ENCODE measurements around the gene EMC1. TPM values are rescaled to one million over a fixed set of nuclear protein-coding genes. Genes with fewer than 3 reads are reported as not detected.
A peak's percentile ranks its signal among the peaks of the same experiment; 100 is the strongest.

EMC1 gene
- total and polyA plus RNA-seq, 4 donors, result 14.0 to 35.0 (median 26.5) TPM

DNA sequence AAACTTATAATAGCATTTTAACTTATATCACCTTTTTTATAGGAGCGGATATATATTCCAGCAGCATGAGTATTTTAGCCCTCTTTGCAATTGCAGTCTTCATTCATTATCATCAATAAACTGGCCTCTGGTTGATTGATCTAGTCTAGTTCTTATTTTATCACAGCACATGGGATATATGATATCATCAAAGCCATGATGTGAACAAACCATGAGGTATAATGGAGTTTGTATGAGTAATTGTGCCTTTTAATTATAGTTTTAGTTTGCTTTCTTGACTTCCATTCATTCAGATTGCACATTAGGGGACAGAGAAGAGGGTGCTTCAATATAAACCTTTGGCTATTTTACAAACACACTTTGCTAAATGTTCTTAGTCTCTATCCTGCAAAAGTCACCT, 37.7 kb downstream of the EMC1 start:
- no peak for ATAC-seq (ENCODE audit: low FRiP score)
- H3K4me3 ChIP-seq (ENCODE audit: low read length in 2 of 2), result no peak overlapping the region
- intact Hi-C loops (cut with DNase I), result no loop called here
- no peaks in the 10 kb centered on the region for H3K36me3 ChIP-seq (ENCODE audit: control insufficient read depth in 1 of 2, insufficient read depth in 2 of 2, low read length in 1 of 2)
- H3K27ac ChIP-seq (ENCODE audit: low read depth in 1 of 2, low read length in 2 of 2), result no peak overlapping the region
- DNase-seq, result no peak
- WGBS, 2 donors, result 92 to 95% methylated on average over 1 of the region's 1 CpG
- H3K9me3 ChIP-seq (ENCODE audit: control insufficient read depth, low read length), result no peaks in the 10 kb centered on the region
- H3K27me3 ChIP-seq (ENCODE audit: control insufficient read depth in 1 of 2, insufficient read depth in 2 of 2, low read length in 1 of 2), result no peaks in the 10 kb centered on the region
- H3K4me1 ChIP-seq (ENCODE audit: control insufficient read depth in 1 of 2, insufficient read depth in 2 of 2, low read length in 2 of 2), result peaks cover 0 to 5% of the 10 kb centered on the region in 2 donors

DNA sequence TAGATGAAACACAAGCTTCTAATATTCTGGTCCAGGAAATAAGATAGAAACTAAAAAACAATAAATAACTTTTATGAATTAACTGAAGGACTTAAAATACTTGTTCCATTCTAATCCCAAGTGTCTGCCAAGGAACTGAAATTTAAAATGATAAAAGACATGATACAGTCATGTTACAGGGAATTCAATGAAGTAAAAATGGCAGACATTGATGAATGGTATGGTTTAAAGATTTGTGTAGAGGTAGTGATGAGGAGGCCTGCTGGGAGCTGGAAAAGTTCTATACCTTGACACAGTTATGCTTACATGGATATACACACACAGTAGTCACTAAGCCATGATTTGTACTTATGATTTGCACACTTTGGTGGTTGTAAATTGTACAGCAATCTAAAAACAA, 39.2 kb downstream of the EMC1 start:
- Histone ChIP-seq H3K27ac (ENCODE audit: low read depth in 1 of 2, low read length in 2 of 2) (no peak overlapping the region), H3K4me3 (ENCODE audit: low read length in 2 of 2) (no peak overlapping the region), H3K27me3 (ENCODE audit: control insufficient read depth in 1 of 2, insufficient read depth in 2 of 2, low read length in 1 of 2) (no peaks in the 10 kb centered on the region), H3K36me3 (ENCODE audit: control insufficient read depth in 1 of 2, insufficient read depth in 2 of 2, low read length in 1 of 2) (no peaks in the 10 kb centered on the region), H3K4me1 (ENCODE audit: control insufficient read depth in 1 of 2, insufficient read depth in 2 of 2, low read length in 2 of 2) (peaks cover 0 to 5% of the 10 kb centered on the region in 2 donors), H3K9me3 (ENCODE audit: control insufficient read depth, low read length) (no peaks in the 10 kb centered on the region)
- ATAC-seq (ENCODE audit: low FRiP score) (no peak), DNase-seq (no peak)
- intact Hi-C loops (cut with DNase I), result no loop called here

DNA sequence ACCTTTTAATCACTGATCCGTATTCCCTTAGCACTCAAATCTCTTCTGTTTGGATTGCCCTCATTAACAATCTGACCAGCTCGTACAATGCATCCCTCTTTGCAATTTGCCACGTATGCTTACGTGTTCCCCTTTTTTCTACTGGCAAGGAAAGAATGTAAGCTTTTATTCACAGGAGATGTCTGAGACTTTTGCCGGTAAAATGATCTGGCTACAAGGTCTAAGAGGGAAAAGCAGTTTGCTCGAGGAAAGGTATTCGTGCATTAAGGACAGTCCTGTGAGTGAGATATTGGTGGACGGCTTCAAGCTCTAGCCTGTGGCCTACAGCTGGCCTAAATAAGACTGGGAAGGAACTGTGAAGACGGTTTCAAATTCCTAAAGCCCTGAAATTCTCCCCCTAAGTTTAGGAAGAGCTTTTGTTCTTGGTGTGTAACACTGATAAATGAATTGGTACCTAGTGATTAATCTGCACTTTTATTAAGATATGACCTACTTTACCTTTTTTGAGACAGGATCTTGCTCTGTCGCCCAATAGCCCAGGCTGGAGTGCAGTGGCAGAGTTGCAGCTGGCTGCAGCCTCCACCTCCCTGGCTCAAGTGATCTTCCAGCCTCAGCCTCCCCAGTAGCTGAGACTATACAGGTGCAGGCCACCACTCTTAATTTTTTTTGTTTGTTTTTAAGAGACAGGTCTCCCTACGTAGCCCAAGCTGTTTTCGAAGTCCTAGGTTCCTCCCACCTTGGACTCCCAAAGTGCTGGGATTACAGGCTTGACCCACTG, 40.4 kb downstream of the EMC1 start:
- peak overlapping the region; percentile 88 to 98 for H3K4me3 ChIP-seq (ENCODE audit: low read length in 2 of 2)
- DNase-seq (no peak), ATAC-seq (ENCODE audit: low FRiP score) (no peak)
- 18 to 20% methylated on average over 12 of the region's 12 CpGs for WGBS, 2 donors
- H3K9me3 ChIP-seq (ENCODE audit: control insufficient read depth, low read length), result no peaks in the 10 kb centered on the region
- peak overlapping the region; percentile 46 to 99 for H3K27ac ChIP-seq (ENCODE audit: low read depth in 1 of 2, low read length in 2 of 2)
- peaks cover 0 to 5% of the 10 kb centered on the region in 2 donors for H3K4me1 ChIP-seq (ENCODE audit: control insufficient read depth in 1 of 2, insufficient read depth in 2 of 2, low read length in 2 of 2)
- H3K27me3 ChIP-seq (ENCODE audit: control insufficient read depth in 1 of 2, insufficient read depth in 2 of 2, low read length in 1 of 2), result no peaks in the 10 kb centered on the region
- intact Hi-C loops (cut with DNase I), result no loop called here
- no peaks in the 10 kb centered on the region for H3K36me3 ChIP-seq (ENCODE audit: control insufficient read depth in 1 of 2, insufficient read depth in 2 of 2, low read length in 1 of 2)

DNA sequence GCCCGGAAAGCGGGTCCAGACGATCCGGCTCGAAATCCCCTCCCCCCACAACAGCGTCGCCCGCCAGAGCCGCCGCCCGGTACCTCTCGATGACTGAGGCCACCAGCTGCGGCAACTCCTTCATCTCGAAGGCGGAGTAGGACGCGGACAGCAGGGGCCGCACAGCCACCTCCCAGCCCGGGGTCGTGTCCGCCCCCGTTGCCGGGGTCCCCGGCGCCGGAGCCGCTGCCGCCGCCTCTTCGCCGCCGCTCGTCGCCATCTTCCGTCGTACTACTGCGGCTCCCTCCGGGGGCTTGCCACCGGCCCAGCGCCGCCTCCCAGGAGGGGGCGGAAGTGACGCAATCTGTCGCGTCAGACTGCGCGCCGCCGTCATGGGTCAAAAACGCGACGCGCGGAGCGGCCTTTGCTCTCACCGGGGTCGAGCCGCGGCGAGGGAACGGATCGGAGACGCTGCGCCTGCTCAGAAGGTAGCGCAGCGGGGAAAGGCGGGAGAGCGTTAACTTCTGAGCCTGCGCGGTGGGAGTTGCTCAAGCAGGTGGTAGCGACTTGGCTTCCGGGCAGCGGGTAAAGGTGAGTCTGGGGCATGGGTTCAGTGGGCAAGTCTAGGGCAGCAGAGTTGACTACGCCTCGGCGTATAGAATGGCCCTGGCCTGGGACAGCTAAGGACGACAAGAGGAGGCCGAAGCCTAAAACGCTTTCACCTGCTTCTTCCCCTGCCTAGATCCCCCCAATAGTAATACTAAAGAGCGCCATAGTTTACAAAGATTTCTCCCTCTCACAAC, 41.1 kb downstream of the EMC1 start, which contains the start of gene UBR4:
TSS of gene UBR4 (minus strand) at position 277 of the 782 bp plus-strand sequence. CDS start at position 259, 18 bp downstream.
- intact Hi-C loops (cut with DNase I), result no loop called here

DNA sequence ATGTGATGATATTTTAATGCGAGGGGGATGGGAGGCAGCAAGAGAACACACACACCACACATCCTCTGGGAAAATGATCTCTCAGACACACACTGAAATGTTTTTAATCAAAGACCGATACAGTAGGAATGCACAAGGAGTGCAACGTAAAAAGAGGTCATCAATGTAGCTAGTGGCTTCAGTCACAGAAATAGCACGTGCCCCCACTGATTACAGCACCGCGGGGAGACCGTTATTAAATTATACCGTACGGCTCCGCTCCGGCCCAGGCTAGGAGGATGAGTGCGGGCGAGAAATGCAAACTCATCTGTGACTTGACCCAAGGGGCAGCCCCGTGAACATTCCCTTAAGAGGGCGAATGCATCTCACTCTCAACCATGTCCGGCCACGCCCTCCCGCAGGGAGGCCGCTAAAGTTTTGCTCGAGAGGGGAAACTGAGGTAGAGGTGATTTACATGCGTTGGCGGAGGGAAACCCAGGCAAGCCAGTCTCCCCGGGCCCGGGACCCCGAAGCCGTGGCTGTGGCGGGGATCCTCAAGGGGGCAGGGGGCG, 41.8 kb downstream of the EMC1 start:
- DNase-seq, result peak in 1 of 2 donors; percentile 78
- no peaks in the 10 kb centered on the region for H3K9me3 ChIP-seq (ENCODE audit: control insufficient read depth, low read length)
- 0% methylated on average over 27 to 28 of the region's 28 CpGs for WGBS, 2 donors
- ATAC-seq (ENCODE audit: low FRiP score), result peak; percentile 66
- intact Hi-C loops (cut with DNase I), result no loop called here
- H3K4me1 ChIP-seq (ENCODE audit: control insufficient read depth in 1 of 2, insufficient read depth in 2 of 2, low read length in 2 of 2), result peaks cover 0 to 5% of the 10 kb centered on the region in 2 donors
- H3K4me3 ChIP-seq (ENCODE audit: low read length in 2 of 2), result peak overlapping the region; percentile 88 to 91
- no peaks in the 10 kb centered on the region for H3K36me3 ChIP-seq (ENCODE audit: control insufficient read depth in 1 of 2, insufficient read depth in 2 of 2, low read length in 1 of 2)
- H3K27me3 ChIP-seq (ENCODE audit: control insufficient read depth in 1 of 2, insufficient read depth in 2 of 2, low read length in 1 of 2), result no peaks in the 10 kb centered on the region
- H3K27ac ChIP-seq (ENCODE audit: low read depth in 1 of 2, low read length in 2 of 2), result peak overlapping the region; percentile 53 to 92

More for the DNA sequence above, 41.1 kb downstream of the EMC1 start, which contains the start of gene UBR4:
- Histone ChIP-seq H3K4me3 (ENCODE audit: low read length in 2 of 2) (peak within 1 kb of the TSS; percentile 88 to 98), H3K36me3 (ENCODE audit: control insufficient read depth in 1 of 2, insufficient read depth in 2 of 2, low read length in 1 of 2) (no peaks in the 10 kb centered on the region), H3K27ac (ENCODE audit: low read depth in 1 of 2, low read length in 2 of 2) (peak within 1 kb of the TSS; percentile 53 to 99), H3K4me1 (ENCODE audit: control insufficient read depth in 1 of 2, insufficient read depth in 2 of 2, low read length in 2 of 2) (peaks cover 0 to 5% of the 10 kb centered on the region in 2 donors), H3K9me3 (ENCODE audit: control insufficient read depth, low read length) (no peaks in the 10 kb centered on the region), H3K27me3 (ENCODE audit: control insufficient read depth in 1 of 2, insufficient read depth in 2 of 2, low read length in 1 of 2) (no peaks in the 10 kb centered on the region)
- DNase-seq, result peak; percentile 96 to 99
- WGBS, 2 donors, result 0 to 1% methylated on average over 76 to 80 of the region's 80 CpGs
- peak; percentile 100 for ATAC-seq (ENCODE audit: low FRiP score)

DNA sequence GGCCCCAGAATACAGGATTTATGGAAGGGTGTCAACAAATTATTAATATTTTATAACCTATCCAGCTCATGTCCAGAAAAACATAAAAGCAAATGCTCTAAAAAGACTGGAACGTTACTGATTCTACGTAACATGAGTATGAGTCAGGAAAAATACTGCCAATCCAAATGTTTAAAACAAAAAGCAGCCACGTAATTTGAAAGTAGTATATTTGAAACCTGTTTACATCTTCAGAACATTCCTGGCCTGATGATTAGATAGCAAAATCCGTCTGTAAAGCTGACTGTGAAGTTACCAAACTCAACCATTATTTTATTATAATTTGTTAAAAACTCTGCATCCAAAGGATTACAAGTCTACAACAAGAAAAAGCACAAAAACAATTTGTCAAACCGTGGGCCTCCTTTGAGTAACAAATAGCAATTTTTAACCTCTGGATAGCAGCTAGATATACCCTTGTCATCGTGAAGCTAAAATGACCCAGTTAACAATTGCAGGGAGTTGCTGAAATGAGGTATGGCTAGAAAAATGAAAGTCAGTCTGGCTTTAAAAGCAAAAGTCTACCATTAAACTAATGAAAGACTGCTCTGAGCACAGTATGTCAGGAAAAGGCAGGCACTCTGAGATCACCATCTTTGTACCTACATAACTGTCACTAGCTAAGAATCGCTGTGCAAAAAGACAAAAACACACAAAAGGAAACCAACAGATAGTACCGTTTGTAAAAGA, 42.5 kb downstream of the EMC1 start:
- no peak for DNase-seq
- Histone ChIP-seq H3K27ac (ENCODE audit: low read depth in 1 of 2, low read length in 2 of 2) (peak overlapping the region; percentile 63 to 92), H3K9me3 (ENCODE audit: control insufficient read depth, low read length) (no peaks in the 10 kb centered on the region), H3K36me3 (ENCODE audit: control insufficient read depth in 1 of 2, insufficient read depth in 2 of 2, low read length in 1 of 2) (no peaks in the 10 kb centered on the region), H3K4me1 (ENCODE audit: control insufficient read depth in 1 of 2, insufficient read depth in 2 of 2, low read length in 2 of 2) (peaks cover 0 to 5% of the 10 kb centered on the region in 2 donors), H3K27me3 (ENCODE audit: control insufficient read depth in 1 of 2, insufficient read depth in 2 of 2, low read length in 1 of 2) (no peaks in the 10 kb centered on the region), H3K4me3 (ENCODE audit: low read length in 2 of 2) (peak overlapping the region; percentile 88 to 91)
- 2 to 3% methylated on average over 8 of the region's 8 CpGs for WGBS, 2 donors
- no peak for ATAC-seq (ENCODE audit: low FRiP score)
- intact Hi-C loops (cut with DNase I), result no loop called here

DNA sequence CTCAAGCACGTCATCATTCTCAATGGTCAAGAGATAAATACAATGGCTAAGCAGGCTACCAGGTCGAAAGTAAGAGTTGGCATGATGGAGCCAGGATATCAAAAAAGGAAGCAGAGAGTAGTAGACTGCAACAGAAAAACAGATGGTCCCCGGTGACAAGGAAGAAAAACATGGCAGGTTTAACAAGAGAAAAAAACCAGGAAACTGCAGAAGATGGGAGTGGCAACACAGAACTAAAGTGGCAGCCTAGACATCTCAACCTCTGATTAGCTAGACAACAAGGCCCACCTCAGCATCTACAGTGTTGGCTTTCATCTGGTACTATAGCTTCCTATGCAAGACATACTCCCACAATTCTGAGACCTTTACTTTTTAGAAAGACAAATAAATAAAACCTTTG, 44.4 kb downstream of the EMC1 start:
- no peaks in the 10 kb centered on the region for H3K9me3 ChIP-seq (ENCODE audit: control insufficient read depth, low read length)
- no peaks in the 10 kb centered on the region for H3K27me3 ChIP-seq (ENCODE audit: control insufficient read depth in 1 of 2, insufficient read depth in 2 of 2, low read length in 1 of 2)
- intact Hi-C loops (cut with DNase I), result no loop called here
- no peak for DNase-seq
- H3K4me1 ChIP-seq (ENCODE audit: control insufficient read depth in 1 of 2, insufficient read depth in 2 of 2, low read length in 2 of 2), result peaks cover 0 to 5% of the 10 kb centered on the region in 2 donors
- no peak overlapping the region for H3K4me3 ChIP-seq (ENCODE audit: low read length in 2 of 2)
- no peaks in the 10 kb centered on the region for H3K36me3 ChIP-seq (ENCODE audit: control insufficient read depth in 1 of 2, insufficient read depth in 2 of 2, low read length in 1 of 2)
- ATAC-seq (ENCODE audit: low FRiP score), result no peak
- 72 to 74% methylated on average over 3 of the region's 3 CpGs for WGBS, 2 donors
- H3K27ac ChIP-seq (ENCODE audit: low read depth in 1 of 2, low read length in 2 of 2), result no peak overlapping the region

DNA sequence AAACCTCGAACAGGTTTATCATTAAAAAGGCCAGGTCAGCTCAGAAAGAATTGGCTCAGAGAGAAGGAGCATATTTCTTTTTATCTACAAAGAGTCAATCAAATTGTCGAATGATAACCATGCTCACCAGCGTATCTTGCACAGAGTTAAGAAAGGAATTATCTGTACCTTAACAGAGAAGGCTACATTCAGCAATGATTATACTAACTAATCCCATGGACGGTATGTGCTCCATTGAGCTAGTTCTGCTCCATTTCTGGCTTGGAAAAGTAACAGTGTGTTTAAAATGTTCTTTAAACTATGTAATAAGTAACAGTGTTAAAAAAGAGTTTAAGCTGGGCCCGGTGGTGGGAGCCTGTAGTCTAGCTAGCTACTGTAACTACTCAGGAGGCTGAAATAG, 45.5 kb downstream of the EMC1 start:
- H3K36me3 ChIP-seq (ENCODE audit: control insufficient read depth in 1 of 2, insufficient read depth in 2 of 2, low read length in 1 of 2), result no peaks in the 10 kb centered on the region
- intact Hi-C loops (cut with DNase I), result no loop called here
- peaks cover 0 to 3% of the 10 kb centered on the region in 2 donors for H3K4me1 ChIP-seq (ENCODE audit: control insufficient read depth in 1 of 2, insufficient read depth in 2 of 2, low read length in 2 of 2)
- no peak overlapping the region for H3K4me3 ChIP-seq (ENCODE audit: low read length in 2 of 2)
- DNase-seq (no peak), ATAC-seq (ENCODE audit: low FRiP score) (no peak)
- WGBS, 2 donors, result 62 to 64% methylated on average over 5 of the region's 5 CpGs
- peak overlapping the region in 1 of 2 donors; percentile 49 for H3K27ac ChIP-seq (ENCODE audit: low read depth in 1 of 2, low read length in 2 of 2)
- no peaks in the 10 kb centered on the region for H3K9me3 ChIP-seq (ENCODE audit: control insufficient read depth, low read length)
- H3K27me3 ChIP-seq (ENCODE audit: control insufficient read depth in 1 of 2, insufficient read depth in 2 of 2, low read length in 1 of 2), result no peaks in the 10 kb centered on the region

Measured in aorta (tissue), 5 donors.